ENCODE results near the gene RBM38.
A peak's percentile ranks its signal among the peaks of the same experiment; 100 is the strongest.

RBM38 gene

GRCh38 chr20:57448764-57449354 lies 57.7 kb downstream of the RBM38 start:
- no peak for DNase-seq (ENCODE audit: low read depth)
- H3K4me3 ChIP-seq (ENCODE audit: low read depth, low read length): no peak overlapping the region
- TF ChIP-seq, protein P1, sequence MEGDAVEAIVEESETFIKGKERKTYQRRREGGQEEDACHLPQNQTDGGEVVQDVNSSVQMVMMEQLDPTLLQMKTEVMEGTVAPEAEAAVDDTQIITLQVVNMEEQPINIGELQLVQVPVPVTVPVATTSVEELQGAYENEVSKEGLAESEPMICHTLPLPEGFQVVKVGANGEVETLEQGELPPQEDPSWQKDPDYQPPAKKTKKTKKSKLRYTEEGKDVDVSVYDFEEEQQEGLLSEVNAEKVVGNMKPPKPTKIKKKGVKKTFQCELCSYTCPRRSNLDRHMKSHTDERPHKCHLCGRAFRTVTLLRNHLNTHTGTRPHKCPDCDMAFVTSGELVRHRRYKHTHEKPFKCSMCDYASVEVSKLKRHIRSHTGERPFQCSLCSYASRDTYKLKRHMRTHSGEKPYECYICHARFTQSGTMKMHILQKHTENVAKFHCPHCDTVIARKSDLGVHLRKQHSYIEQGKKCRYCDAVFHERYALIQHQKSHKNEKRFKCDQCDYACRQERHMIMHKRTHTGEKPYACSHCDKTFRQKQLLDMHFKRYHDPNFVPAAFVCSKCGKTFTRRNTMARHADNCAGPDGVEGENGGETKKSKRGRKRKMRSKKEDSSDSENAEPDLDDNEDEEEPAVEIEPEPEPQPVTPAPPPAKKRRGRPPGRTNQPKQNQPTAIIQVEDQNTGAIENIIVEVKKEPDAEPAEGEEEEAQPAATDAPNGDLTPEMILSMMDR (IDR thresholded peaks at IDR 0.05; ENCODE audit: insufficient read depth, low read depth, low read length, missing control alignments): no peak

DNA sequence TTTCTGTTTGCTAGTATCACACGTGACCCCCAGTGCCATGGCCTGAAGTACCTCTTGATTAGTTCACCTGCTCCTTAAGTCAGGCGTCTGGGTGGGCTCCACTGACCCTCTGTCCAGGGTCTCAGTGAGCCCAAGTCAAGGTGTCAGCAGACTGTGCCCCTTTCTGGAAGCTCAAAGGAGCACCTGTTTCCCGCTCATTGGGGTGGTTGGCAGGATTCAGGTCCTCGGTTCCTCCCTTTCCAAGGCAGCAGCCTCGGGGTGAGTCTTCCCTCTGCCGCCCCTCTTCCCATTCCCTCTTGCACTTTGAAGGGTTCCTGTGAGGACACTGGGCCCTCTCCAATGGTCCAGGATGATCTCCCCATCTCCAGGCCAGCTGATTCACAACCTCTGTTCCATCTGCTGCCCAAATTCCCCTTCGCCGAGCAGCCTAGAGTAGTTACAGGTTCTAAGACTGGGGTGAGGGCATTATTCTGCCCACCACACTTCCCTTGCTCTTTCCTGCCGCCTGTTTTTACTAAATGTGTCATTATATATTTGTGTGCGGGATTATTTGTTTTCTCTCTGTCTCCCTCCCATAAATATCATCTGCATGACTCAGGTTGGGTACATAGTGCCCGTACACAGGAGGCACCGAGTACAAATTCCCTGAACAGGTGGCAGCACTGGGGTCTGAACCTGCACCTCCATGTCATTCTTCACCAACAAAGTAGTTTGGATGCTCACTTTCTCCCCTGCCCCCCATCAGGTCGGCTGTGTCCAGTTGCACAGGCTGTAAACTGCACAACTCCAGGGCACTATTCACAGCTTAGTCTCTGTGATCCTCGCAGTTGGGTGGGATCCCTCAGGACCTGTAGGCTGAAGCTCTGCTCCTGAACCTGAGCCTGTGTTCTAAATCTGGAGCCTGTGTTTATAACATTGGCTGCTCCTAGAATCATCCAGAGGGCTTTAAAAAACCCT lies 58.5 kb downstream of the RBM38 start:
- no peak overlapping the region for H3K4me3 ChIP-seq (ENCODE audit: low read depth, low read length)
- TF ChIP-seq, protein P1 (IDR thresholded peaks at IDR 0.05; ENCODE audit: insufficient read depth, low read depth, low read length, missing control alignments): no peak
- no peak for DNase-seq (ENCODE audit: low read depth)

DNA sequence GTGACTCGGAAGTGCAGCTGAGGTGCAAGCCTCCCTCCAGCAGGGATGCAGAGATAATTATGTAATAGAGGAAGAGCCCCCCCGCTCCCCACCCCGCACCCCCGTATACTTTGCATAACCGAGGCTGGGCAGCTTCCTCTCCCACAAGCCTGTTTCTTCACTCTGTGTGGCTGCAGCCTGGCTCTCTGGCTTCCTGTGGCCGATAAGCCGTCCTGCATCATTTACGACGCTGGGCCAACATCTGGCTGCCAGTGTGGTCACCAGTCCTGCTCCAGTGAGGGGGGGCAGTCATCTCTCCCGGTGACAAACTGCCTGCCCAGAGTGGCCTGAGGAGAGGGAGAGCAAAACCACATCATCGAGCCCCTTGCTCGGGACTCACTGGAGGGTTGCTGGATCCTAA lies 59.2 kb downstream of the RBM38 start:
- peak; percentile 90 for DNase-seq (ENCODE audit: low read depth)
- H3K4me3 ChIP-seq (ENCODE audit: low read depth, low read length): peak overlapping the region; percentile 7

GRCh38 chr20:57450931-57451330 lies 59.7 kb downstream of the RBM38 start:
- no peak for DNase-seq (ENCODE audit: low read depth)
- peak overlapping the region; percentile 7 for H3K4me3 ChIP-seq (ENCODE audit: low read depth, low read length)
- TF ChIP-seq, protein P1 (IDR thresholded peaks at IDR 0.05; ENCODE audit: insufficient read depth, low read depth, low read length, missing control alignments): no peak

More for the DNA sequence above, 59.2 kb downstream of the RBM38 start:
- TF ChIP-seq, protein P1 (IDR thresholded peaks at IDR 0.05; ENCODE audit: insufficient read depth, low read depth, low read length, missing control alignments): no peak

DNA sequence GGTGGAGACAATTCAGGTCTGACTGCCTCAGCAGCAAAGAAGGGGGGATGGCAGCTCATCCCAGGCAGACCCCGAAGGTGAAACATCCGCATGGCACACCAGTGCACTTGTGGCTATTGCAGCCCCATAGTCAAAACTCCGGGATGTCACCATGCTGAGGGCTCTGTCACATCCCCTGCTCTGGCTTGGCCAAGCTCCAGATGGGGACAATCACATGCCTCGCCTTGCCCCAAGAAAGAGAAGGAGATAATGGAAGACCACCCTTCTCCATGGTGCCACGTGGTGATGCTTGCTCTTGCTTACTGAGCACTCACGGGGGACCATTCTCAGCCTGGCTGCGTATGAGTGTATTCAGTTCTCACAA lies 60.2 kb downstream of the RBM38 start:
- DNase-seq (ENCODE audit: low read depth): no peak
- TF ChIP-seq, protein P1 (IDR thresholded peaks at IDR 0.05; ENCODE audit: insufficient read depth, low read depth, low read length, missing control alignments): no peak
- H3K4me3 ChIP-seq (ENCODE audit: low read depth, low read length): no peak overlapping the region

- TF ChIP-seq, protein P1 (IDR thresholded peaks at IDR 0.05; ENCODE audit: insufficient read depth, low read depth, low read length, missing control alignments): no peak
- DNase-seq (ENCODE audit: low read depth): peak; percentile 53
- no peak overlapping the region for H3K4me3 ChIP-seq (ENCODE audit: low read depth, low read length)
These were observed 60.8 kb downstream of the RBM38 start for GRCh38 chr20:57451795-57452661.
